DOHH2 (cell line): ENCODE results near the gene WFS1.

ENCODE experiments used
- CTCF ChIP-seq: fragments of 200-600 bp; sonication (generic); IDR thresholded peaks from one replicate; pipeline ENCODE4 v1.5.1; 2014; ENCODE audit warnings: antibody characterized with exemption, mild to moderate bottlenecking, low read depth, low read length; ENCODE audit not compliant: poor library complexity, severe bottlenecking
- EZH2phosphoT487 ChIP-seq: fragments of 200-600 bp; sonication (generic); IDR thresholded peaks from 2 replicates; pipeline ENCODE4 v1.6.1; 2017; ENCODE audit warnings: borderline replicate concordance, mild to moderate bottlenecking, antibody characterized with exemption, low read length, moderate library complexity, mixed read lengths

- no peak for TF ChIP-seq CTCF
- TF ChIP-seq EZH2phosphoT487: no peak
Observed at GRCh38 chr4:6297266-6297815, 27.7 kb downstream of the WFS1 start.
